Left lung (tissue), 10 donors: ENCODE measurements around the gene PMPCA. TPM values are rescaled to one million over a fixed set of nuclear protein-coding genes. Genes with fewer than 3 reads are reported as not detected.

Experiments used
- ATAC-seq: fragments of 200-7000 bp; cut with Tn5 transposase; one replicate; pipeline ENCODE4 v1.9.1; 2020; ENCODE audit warnings: moderate library complexity
- DNase-seq, 4 donors: peaks; one replicate each; pipeline ENCODE4 v3.0.0-alpha.2; 2013 to 2020
- H3K27ac ChIP-seq, 2 donors: fragments of 200-600 bp; sonication (generic) in 1 of 2; one replicate each; pipeline versions ENCODE4 v1.5.0 to v1.8.0; 2020 to 2021
- H3K27me3 ChIP-seq, 2 donors: fragments of 200-600 bp; sonication (generic) in 1 of 2; one replicate each; pipeline versions ENCODE4 v1.5.0 to v1.8.0; 2020 to 2021
- H3K36me3 ChIP-seq, 2 donors: fragments of 200-600 bp; sonication (generic) in 1 of 2; one replicate each; pipeline versions ENCODE4 v1.5.0 to v1.8.0; 2020 to 2021
- H3K4me1 ChIP-seq, 2 donors: fragments of 200-600 bp; one replicate each; pipeline ENCODE4 v1.8.0; 2021
- H3K4me3 ChIP-seq, 2 donors: fragments of 200-600 bp; sonication (generic) in 1 of 2; one replicate each; pipeline versions ENCODE4 v1.5.0 to v1.8.0; 2020 to 2021; ENCODE audit warnings: mild to moderate bottlenecking in 1 of 2
- H3K9me3 ChIP-seq, 2 donors: fragments of 200-600 bp; sonication (generic) in 1 of 2; one replicate each; pipeline versions ENCODE4 v1.5.0 to v1.8.0; 2020 to 2021
- intact Hi-C, 2 donors: fragments of 100-400 bp; cut with DNase I; formaldehyde crosslinking; loops; one replicate each; pipeline versions ENCODE4 v1.11.2 to v1.14.2; 2022
- polyA plus RNA-seq, 6 donors: library from polyadenylated mRNA; unstranded; fragments of 120-200 nt; gene quantifications; one replicate each; pipeline ENCODE4 v1.2.1, GENCODE V29; 2013; ENCODE audit not compliant: insufficient read length in 6 of 6
- total RNA-seq, 2 donors: library from RNA; stranded (reverse); fragmentation: NEBNext Ultra II Directional; extraction: Animal tissue kit (Norgen Biotek cat#: 25700); gene quantifications; one replicate each; pipeline ENCODE4 v1.2.1, GENCODE V29; 2021
- TF ChIP-seq, protein P1 (sequence below), 2 donors: fragments of 200-600 bp; sonication (generic) in 1 of 2; IDR thresholded peaks; one replicate each; pipeline versions ENCODE4 v1.5.0 to v1.8.0; 2021; ENCODE audit warnings: antibody characterized with exemption in 2 of 2
- donor health status: DM: no; HTN: yes; CAD: no.
- donor health status: DM: no; HTN: no; CAD: no.

PMPCA gene
- total and polyA plus RNA-seq, 8 donors, result 44.7 to 59.5 (median 53.1) TPM

DNA sequence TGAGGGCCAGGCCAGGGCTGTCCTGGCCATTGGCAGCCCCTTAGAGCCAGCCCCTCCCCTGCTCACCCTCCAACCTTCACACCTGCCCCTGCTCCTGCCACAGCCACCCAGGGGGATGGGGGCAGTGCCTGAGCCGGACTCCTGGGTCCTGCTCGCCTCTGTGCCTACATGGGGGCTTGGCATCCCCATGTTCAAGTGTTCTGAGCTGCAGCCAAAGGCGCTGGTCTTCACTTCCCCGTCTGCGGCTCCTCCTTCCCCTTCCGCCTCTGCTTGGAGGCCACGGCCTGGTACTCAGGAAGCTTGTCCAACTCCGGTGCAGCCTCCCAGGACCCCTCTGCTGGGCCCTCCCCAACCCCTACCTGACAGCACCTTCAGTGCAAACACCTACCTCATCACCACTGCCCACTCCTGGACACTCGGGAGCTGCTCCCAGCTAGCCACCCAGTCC, 44.7 kb upstream of the PMPCA start:
- Histone ChIP-seq H3K4me1 (peaks cover 11 to 45% of the 10 kb centered on the region in 2 donors), H3K9me3 (no peaks in the 10 kb centered on the region), H3K4me3 (no peak overlapping the region), H3K36me3 (peaks cover 0 to 26% of the 10 kb centered on the region in 2 donors), H3K27ac (peak overlapping the region in 1 of 2 donors; percentile 71), H3K27me3 (peaks cover 0 to 6% of the 10 kb centered on the region in 2 donors)
- no peak for ATAC-seq
- peak in 1 of 4 donors; percentile 65 for DNase-seq
- TF ChIP-seq, protein P1, sequence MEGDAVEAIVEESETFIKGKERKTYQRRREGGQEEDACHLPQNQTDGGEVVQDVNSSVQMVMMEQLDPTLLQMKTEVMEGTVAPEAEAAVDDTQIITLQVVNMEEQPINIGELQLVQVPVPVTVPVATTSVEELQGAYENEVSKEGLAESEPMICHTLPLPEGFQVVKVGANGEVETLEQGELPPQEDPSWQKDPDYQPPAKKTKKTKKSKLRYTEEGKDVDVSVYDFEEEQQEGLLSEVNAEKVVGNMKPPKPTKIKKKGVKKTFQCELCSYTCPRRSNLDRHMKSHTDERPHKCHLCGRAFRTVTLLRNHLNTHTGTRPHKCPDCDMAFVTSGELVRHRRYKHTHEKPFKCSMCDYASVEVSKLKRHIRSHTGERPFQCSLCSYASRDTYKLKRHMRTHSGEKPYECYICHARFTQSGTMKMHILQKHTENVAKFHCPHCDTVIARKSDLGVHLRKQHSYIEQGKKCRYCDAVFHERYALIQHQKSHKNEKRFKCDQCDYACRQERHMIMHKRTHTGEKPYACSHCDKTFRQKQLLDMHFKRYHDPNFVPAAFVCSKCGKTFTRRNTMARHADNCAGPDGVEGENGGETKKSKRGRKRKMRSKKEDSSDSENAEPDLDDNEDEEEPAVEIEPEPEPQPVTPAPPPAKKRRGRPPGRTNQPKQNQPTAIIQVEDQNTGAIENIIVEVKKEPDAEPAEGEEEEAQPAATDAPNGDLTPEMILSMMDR (IDR thresholded peaks at IDR 0.05), result no peak
- intact Hi-C loops, result no loop called here

DNA sequence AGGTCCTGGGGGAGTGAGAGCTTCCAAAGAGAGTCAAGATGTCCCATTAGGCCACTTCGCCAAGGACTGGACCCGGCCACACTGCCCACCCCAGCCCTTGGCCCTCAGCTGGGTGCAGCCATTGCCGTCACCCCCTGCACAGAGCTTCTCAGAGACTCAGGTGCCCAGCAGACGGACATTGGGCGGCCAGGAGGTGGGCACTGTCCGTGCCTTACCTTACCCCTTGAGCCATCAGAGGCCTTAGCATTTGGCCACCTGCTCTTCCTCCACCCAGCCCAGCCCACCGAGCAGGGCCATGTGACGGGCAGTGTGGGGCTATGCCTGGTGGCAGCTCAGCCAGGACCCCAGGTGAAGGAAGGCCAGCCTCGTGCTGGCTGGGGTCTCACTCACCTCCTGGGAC, 43.6 kb upstream of the PMPCA start:
- Histone ChIP-seq H3K27me3 (peaks cover 0 to 6% of the 10 kb centered on the region in 2 donors), H3K36me3 (peaks cover 0 to 29% of the 10 kb centered on the region in 2 donors), H3K27ac (no peak overlapping the region), H3K9me3 (no peaks in the 10 kb centered on the region), H3K4me1 (peaks cover 11 to 38% of the 10 kb centered on the region in 2 donors), H3K4me3 (no peak overlapping the region)
- TF ChIP-seq, protein P1 (IDR thresholded peaks at IDR 0.05), result no peak
- intact Hi-C loops, result no loop called here
- DNase-seq (no peak), ATAC-seq (no peak)

DNA sequence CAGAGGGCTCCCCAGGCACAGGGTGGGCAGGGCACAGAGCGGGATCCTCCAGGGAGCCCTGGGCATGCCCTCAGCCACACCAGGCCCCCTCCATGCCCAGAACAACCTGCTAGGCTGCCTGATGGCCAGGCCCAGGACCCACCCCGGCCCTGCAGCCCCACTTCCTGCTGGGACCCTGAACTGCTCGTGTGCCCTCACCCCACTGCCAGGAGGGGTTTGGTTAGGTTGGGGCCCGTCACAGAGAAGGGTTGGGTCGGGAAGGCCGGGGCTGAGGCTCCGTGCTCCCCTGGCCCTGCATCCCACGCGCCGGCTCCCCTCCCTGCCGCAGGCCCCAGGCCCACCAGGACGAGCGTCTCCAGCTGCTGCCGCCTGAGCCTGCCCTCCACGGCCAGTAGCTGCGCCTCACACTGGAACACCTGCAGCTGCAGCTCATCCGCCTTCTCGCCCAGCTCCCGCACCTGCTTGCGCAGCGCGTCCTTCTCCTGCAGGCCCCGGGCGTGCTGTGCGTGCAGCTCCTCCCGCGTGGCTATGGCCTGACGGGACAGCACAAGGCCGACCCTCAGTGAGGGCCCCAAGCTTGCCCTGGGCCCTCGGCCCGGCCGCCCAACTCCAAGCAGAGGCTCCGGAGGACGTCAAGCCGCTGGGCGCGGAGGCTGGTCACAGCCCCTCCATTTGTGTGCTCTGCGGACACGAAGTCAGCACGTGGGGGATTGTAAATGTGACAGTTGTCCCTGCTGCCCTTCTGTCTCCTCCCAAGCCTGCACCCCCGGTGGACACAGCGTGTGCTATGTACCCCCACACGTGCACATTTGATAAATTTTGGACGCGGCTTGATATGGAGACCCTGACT, 42.9 kb upstream of the PMPCA start:
- TF ChIP-seq, protein P1 (IDR thresholded peaks at IDR 0.05), result no peak
- H3K27ac ChIP-seq, result no peak overlapping the region
- H3K4me1 ChIP-seq, result peaks cover 14 to 39% of the 10 kb centered on the region in 2 donors
- peaks cover 0 to 25% of the 10 kb centered on the region in 2 donors for H3K36me3 ChIP-seq
- DNase-seq (no peak), ATAC-seq (no peak)
- H3K4me3 ChIP-seq, result no peak overlapping the region
- intact Hi-C loops, result no loop called here
- no peaks in the 10 kb centered on the region for H3K9me3 ChIP-seq
- H3K27me3 ChIP-seq, result peaks cover 0 to 6% of the 10 kb centered on the region in 2 donors

DNA sequence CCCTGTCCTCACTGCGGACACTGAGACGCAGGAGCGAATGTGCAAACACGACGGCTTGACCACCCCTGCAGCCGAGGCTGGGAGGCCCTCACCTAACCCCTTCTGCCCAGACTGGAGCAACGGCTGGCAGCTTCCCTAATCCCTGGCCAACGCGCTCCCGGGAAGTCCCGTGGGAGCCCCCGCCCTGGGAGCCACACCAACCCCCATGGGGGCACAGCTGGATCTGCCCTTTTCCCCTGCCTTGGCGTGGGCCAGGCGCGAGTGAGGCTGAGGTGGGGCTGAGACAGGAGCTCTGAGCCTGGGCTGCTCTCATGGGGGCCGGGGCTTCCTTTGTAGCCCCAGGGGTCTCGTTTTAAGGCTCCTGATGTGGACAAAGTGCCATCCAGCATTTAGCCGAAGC, 42.3 kb upstream of the PMPCA start:
- Histone ChIP-seq H3K27ac (no peak overlapping the region), H3K36me3 (peaks cover 0 to 25% of the 10 kb centered on the region in 2 donors), H3K4me3 (no peak overlapping the region), H3K9me3 (no peaks in the 10 kb centered on the region), H3K4me1 (peaks cover 16 to 41% of the 10 kb centered on the region in 2 donors), H3K27me3 (peaks cover 0 to 6% of the 10 kb centered on the region in 2 donors)
- ATAC-seq, result no peak
- intact Hi-C loops, result no loop called here
- TF ChIP-seq, protein P1 (IDR thresholded peaks at IDR 0.05), result no peak
- DNase-seq, result no peak

DNA sequence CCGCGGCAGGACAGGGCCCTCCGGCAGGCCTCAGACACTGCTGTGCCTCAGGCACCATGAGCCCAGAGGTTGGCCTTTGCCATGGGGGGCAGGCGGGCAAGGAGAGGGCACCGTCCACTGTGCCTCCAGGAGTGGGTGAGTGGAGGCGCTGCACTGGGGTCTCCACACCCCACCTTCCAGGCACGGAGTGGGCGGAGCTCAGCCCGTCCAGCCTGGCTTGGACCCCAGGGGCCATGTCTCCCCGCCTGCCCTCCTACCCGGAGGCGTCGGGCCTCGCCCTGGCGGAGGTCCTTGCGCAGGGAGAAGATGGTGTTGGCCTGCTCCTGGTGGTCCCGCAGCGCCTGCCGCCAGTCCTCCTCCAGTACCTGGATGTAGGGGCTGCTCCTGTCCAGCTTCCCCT, 40.4 kb upstream of the PMPCA start:
- TF ChIP-seq, protein P1 (IDR thresholded peaks at IDR 0.05), result no peak
- DNase-seq (no peak), ATAC-seq (no peak)
- H3K4me3 ChIP-seq, result no peak overlapping the region
- H3K36me3 ChIP-seq, result peaks cover 0 to 25% of the 10 kb centered on the region in 2 donors
- H3K27ac ChIP-seq, result no peak overlapping the region
- intact Hi-C loops, result no loop called here
- no peaks in the 10 kb centered on the region for H3K27me3 ChIP-seq
- peaks cover 11 to 39% of the 10 kb centered on the region in 2 donors for H3K4me1 ChIP-seq
- H3K9me3 ChIP-seq, result no peaks in the 10 kb centered on the region
